SJSA1 (cell line): ENCODE data around the gene SCN5A. TPM values are rescaled to one million over a fixed set of nuclear protein-coding genes. Genes with fewer than 3 reads are reported as not detected.

Experiments
- DNase-seq, 2 experiments: peaks; one replicate each; pipeline ENCODE4 v3.0.0-alpha.2; 2015 to 2020; ENCODE audit warnings: low spot score in 2 of 2, low read depth in 1 of 2
- H3K27ac ChIP-seq: fragments of 250-450 bp; sonication (Bioruptor Pico); 2 replicates; pipeline ENCODE4 v1.5.1; 2020; ENCODE audit warnings: mild to moderate bottlenecking, moderate library complexity
- H3K27me3 ChIP-seq: fragments of 250-450 bp; sonication (Bioruptor Pico); replicated peaks from 2 replicates; pipeline ENCODE4 v1.5.1; 2020; ENCODE audit warnings: mild to moderate bottlenecking, moderate library complexity
- H3K36me3 ChIP-seq: fragments of 250-450 bp; sonication (Bioruptor Pico); 2 replicates; pipeline ENCODE4 v1.5.1; 2020; ENCODE audit warnings: mild to moderate bottlenecking
- H3K4me1 ChIP-seq: fragments of 250-450 bp; sonication (Bioruptor Pico); replicated peaks from 2 replicates; pipeline ENCODE4 v1.6.1; 2021; ENCODE audit warnings: mild to moderate bottlenecking
- H3K4me3 ChIP-seq: fragments of 250-450 bp; sonication (Bioruptor Pico); 2 replicates; pipeline ENCODE4 v1.5.1; 2020; ENCODE audit warnings: mild to moderate bottlenecking
- H3K9me3 ChIP-seq: fragments of 250-450 bp; sonication (Bioruptor Pico); replicated peaks from 2 replicates; pipeline ENCODE4 v1.5.1; 2020; ENCODE audit warnings: mild to moderate bottlenecking
- total RNA-seq: library from RNA; depleted of rRNA; stranded (reverse); fragments of >200 nt; shearing (Covaris generic); gene quantifications from 2 replicates; pipeline ENCODE4 v1.2.3, GENCODE V29; 2014; rRNA removed

Gene SCN5A
- 1.6 and 4.1 TPM in 2 replicates for total RNA-seq

DNA sequence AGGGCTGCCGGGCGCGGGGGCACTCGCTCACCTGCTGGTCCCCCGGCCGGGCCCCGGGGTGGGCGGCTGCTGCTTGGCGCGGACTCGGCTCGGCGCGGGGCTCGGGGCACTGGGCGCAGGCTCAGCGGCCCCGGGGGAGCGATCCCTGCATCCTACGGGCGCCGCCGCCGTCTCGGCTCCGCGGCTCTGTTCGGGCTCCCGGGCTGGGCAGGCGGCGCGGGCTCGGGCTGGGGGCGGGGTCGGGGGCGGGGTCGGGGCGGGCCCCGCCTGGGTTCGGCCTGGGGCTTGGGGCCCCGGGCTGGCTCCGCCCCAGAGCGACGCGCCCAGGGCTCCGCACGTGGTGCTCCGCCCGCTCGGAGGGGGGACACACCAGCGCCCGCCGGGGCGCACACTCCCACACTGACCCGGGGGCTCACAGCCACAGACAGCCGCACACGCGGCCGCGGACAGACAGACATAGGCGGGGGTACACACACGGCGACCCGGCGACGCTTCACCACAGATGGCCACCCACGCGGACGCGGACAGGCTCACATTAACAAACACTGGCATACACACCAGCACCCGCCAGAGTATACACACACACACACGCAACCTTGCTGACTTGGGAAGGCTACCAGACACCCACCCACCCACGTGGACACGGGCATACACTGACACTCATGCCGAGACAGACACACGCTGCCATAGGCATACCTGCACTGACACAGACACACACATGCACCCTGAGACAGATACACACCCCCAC is at the start of gene SCN5A:
TSS of gene SCN5A (minus strand) at position 188 of the 748 bp plus-strand sequence. CDS start 16,380 bp downstream, outside the sequence.
- H3K36me3 ChIP-seq = no peaks in the 10 kb centered on the region; the same call in 1 of the 2 replicates
- DNase-seq = peak; percentile 70 to 76

GRCh38 chr3:38698760-38699159 is 49.3 kb upstream of the SCN5A start:
- DNase-seq = peak in 1 of 2 experiments; percentile 0
- no peaks in the 10 kb centered on the region for H3K4me1 ChIP-seq
- no peaks in the 10 kb centered on the region for H3K27me3 ChIP-seq
- H3K9me3 ChIP-seq = no peaks in the 10 kb centered on the region
- H3K36me3 ChIP-seq = no peaks in the 10 kb centered on the region
- H3K27ac ChIP-seq = no peak overlapping the region
- no peak overlapping the region for H3K4me3 ChIP-seq

More for the DNA sequence above, at the start of gene SCN5A:
- H3K4me3 ChIP-seq = peak within 1 kb of the TSS; percentile 69
- H3K9me3 ChIP-seq = no peaks in the 10 kb centered on the region; the same call in 1 of the 2 replicates
- peaks cover 21% of the 10 kb centered on the region for H3K4me1 ChIP-seq
- H3K27me3 ChIP-seq = no peaks in the 10 kb centered on the region
- H3K27ac ChIP-seq = no peak within 1 kb of the TSS; the same call in 1 of the 2 replicates

DNA sequence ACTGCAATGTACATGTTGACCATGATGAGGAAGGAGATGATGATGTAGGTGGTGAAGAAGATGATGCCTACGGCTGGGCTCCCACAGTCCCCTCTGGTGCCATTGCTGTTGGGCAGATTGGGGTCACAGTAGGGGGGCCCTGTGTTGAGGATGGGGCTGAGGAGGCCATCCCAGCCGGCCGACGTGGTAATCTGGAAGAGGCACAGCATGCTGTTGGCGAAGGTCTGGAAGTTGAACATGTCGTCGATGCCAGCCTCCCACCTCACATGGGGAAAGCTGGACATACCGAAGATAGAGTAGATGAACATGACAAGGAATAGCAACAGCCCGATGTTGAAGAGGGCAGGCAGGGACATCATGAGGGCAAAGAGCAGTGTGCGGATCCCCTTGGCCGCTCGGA is 48.6 kb upstream of the SCN5A start:
- no peak overlapping the region for H3K4me3 ChIP-seq
- H3K27me3 ChIP-seq = no peaks in the 10 kb centered on the region
- H3K27ac ChIP-seq = no peak overlapping the region
- no peaks in the 10 kb centered on the region for H3K36me3 ChIP-seq
- H3K4me1 ChIP-seq = no peaks in the 10 kb centered on the region
- H3K9me3 ChIP-seq = no peaks in the 10 kb centered on the region
- DNase-seq = peak in 1 of 2 experiments; percentile 18

GRCh38 chr3:38696034-38696433 is 46.5 kb upstream of the SCN5A start:
- Histone ChIP-seq H3K27ac (no peak overlapping the region), H3K27me3 (no peaks in the 10 kb centered on the region), H3K9me3 (no peaks in the 10 kb centered on the region), H3K36me3 (no peaks in the 10 kb centered on the region), H3K4me1 (no peaks in the 10 kb centered on the region), H3K4me3 (no peak overlapping the region)
- no peak for DNase-seq

- H3K4me1 ChIP-seq = no peaks in the 10 kb centered on the region
- no peak overlapping the region for H3K27ac ChIP-seq
Observed at GRCh38 chr3:38690185-38690584, 40.7 kb upstream of the SCN5A start.

GRCh38 chr3:38689774-38690173 is 40.3 kb upstream of the SCN5A start:
- Histone ChIP-seq H3K36me3 (no peaks in the 10 kb centered on the region), H3K4me3 (no peak overlapping the region), H3K27ac (no peak overlapping the region), H3K9me3 (no peaks in the 10 kb centered on the region), H3K4me1 (no peaks in the 10 kb centered on the region), H3K27me3 (no peaks in the 10 kb centered on the region)
- DNase-seq = no peak

More at GRCh38 chr3:38690185-38690584, 40.7 kb upstream of the SCN5A start:
- H3K9me3 ChIP-seq = no peaks in the 10 kb centered on the region
- DNase-seq = no peak
- no peaks in the 10 kb centered on the region for H3K27me3 ChIP-seq
- H3K4me3 ChIP-seq = no peak overlapping the region
- no peaks in the 10 kb centered on the region for H3K36me3 ChIP-seq

- no peak for DNase-seq
- Histone ChIP-seq H3K4me3 (no peak overlapping the region), H3K27ac (no peak overlapping the region), H3K9me3 (no peaks in the 10 kb centered on the region), H3K27me3 (no peaks in the 10 kb centered on the region), H3K36me3 (no peaks in the 10 kb centered on the region), H3K4me1 (no peaks in the 10 kb centered on the region)
Observed at GRCh38 chr3:38689346-38689745, 39.9 kb upstream of the SCN5A start.

- H3K27ac ChIP-seq = no peak overlapping the region
- no peaks in the 10 kb centered on the region for H3K9me3 ChIP-seq
- H3K27me3 ChIP-seq = no peaks in the 10 kb centered on the region
- no peaks in the 10 kb centered on the region for H3K4me1 ChIP-seq
- no peak overlapping the region for H3K4me3 ChIP-seq
- DNase-seq = no peak
- no peaks in the 10 kb centered on the region for H3K36me3 ChIP-seq
Observed at GRCh38 chr3:38687321-38687720, 37.8 kb upstream of the SCN5A start.

DNA sequence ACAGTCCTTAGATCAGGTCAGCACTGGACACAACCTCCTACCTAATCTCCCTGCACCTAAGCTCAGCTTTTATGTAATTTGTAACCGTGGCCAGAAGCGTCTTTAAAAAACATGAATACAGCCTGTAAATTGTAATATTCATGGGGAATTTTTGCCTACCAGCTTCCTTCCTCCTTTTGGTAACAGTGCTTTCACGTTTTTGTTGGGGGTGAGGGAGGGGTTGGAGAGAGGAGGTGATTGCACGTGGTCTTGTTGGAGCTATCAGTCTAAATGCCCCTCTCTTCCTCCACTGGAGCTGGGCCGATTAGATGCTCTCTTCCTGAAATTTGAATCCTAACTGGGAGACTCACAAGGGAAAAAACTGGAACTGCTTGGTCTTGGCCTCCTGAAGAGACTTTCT is 35.1 kb upstream of the SCN5A start:
- Histone ChIP-seq H3K36me3 (no peaks in the 10 kb centered on the region), H3K4me3 (no peak overlapping the region), H3K9me3 (no peaks in the 10 kb centered on the region), H3K27me3 (no peaks in the 10 kb centered on the region), H3K4me1 (no peaks in the 10 kb centered on the region), H3K27ac (no peak overlapping the region)
- no peak for DNase-seq

DNA sequence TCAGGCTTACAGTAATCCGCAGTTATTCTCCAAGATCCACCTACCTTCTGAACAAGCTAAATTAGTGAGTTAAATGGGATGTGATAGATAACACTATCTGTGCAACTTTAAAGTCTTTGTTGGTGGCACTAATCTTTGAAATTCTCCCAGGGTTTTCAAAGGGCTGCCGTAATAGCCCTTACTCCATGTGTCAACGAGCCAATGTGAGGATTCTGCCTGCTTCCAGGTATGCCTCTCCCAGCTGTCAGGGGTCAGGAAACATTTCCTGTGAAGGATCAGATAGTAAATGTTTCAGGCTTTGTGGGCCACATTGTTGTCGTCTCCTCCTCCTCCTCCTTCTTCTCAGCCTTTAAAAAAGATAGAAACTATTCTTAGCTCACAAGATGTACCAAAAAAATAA is 20.2 kb upstream of the SCN5A start:
- Histone ChIP-seq H3K27me3 (peaks cover 4% of the 10 kb centered on the region), H3K27ac (no peak overlapping the region), H3K4me1 (no peaks in the 10 kb centered on the region), H3K36me3 (no peaks in the 10 kb centered on the region), H3K9me3 (no peaks in the 10 kb centered on the region), H3K4me3 (no peak overlapping the region)
- DNase-seq = no peak

DNA sequence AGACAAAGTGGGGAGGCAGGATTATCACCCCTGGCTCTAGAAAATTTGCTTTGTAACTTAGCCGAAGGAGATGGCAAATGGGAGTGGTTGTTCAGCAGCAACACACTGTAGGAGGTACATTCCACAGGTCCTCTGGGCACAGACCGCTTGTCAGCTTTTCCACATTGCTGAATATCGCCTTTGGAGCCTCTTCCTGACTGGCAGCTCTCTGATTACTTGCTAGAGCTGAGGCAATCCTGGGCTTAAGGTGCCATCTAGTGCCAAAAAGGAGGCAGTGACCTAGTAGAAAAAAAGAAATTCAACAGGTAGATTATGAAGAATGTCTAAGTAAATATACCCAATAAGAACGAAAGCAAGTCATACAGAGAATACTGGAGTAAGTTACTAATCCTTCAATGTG is 13.1 kb upstream of the SCN5A start:
- DNase-seq = no peak
- no peaks in the 10 kb centered on the region for H3K27me3 ChIP-seq
- H3K4me3 ChIP-seq = no peak overlapping the region
- H3K4me1 ChIP-seq = no peaks in the 10 kb centered on the region
- H3K27ac ChIP-seq = no peak overlapping the region
- no peaks in the 10 kb centered on the region for H3K36me3 ChIP-seq
- H3K9me3 ChIP-seq = no peaks in the 10 kb centered on the region

DNA sequence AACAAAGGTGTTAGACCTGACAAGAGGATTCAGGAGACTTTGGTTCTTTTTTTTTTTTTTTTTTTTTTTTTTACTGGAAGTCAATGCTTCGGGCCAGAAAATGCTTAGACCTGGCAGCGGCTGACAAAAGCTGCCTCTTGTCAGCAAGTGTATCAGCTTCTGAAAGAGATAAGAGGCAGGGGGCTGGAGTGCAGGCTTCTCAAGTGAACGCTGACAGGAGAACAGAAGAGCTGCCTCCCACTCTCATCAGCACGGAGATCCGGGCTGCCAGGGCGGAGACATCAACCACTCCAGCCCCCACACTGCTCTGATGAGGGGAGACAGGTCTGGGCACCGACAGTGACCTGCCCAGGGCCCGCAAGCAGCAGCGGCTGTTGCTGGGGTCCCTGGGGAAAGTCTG is 9.4 kb upstream of the SCN5A start:
- no peak for DNase-seq
- Histone ChIP-seq H3K36me3 (no peaks in the 10 kb centered on the region), H3K27ac (no peak overlapping the region), H3K9me3 (no peaks in the 10 kb centered on the region), H3K4me3 (no peak overlapping the region), H3K27me3 (no peaks in the 10 kb centered on the region), H3K4me1 (no peaks in the 10 kb centered on the region)

DNA sequence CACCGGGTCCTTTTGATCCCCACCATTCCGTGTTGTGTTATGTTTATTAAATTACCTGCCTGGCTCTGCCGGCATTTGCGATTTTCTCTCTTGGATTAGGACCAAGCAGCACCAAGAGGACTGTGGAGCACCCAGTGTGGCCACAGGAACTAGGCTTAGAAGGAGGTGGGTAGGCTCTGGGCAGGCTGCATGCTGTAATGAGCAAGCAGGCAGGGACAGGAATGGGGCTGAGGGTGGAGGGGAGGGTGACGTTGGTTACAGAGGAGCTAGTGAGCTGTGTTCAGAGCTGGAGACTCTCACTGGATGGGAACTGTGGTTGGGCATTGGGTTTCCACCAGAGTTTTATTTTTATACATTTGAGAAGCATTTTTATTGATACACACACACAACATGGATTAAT is 7.9 kb upstream of the SCN5A start:
- Histone ChIP-seq H3K27ac (no peak overlapping the region), H3K36me3 (no peaks in the 10 kb centered on the region), H3K4me3 (no peak overlapping the region), H3K4me1 (no peaks in the 10 kb centered on the region), H3K9me3 (no peaks in the 10 kb centered on the region), H3K27me3 (no peaks in the 10 kb centered on the region)
- no peak for DNase-seq

DNA sequence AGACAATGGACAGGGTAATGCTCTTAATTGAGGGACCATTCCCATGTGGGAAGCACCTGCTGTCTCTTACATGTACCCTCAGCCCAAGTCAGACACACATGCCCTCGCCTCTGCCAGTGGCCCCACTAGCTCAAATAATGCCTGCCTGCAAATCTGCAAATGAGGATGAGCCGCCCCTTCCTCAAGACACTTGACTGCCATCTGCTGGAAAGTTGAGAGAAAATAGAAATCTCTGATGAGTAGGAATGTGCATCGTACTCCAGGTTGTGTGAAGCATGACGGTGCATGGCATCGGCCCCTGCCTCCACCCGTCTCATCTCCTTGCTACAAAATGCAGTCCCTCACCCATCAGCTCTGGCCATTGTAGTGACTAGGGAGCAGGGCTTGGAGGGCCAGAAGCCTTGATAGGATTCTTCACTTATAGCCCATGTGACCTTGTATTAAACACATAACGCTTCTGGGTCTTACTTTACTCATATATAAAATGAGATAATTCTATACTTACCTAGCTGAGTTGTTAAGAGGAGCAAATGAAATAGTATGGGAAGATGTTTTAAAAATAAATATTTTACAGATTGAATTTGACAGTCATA is 6.3 kb upstream of the SCN5A start:
- H3K9me3 ChIP-seq = no peaks in the 10 kb centered on the region
- H3K27ac ChIP-seq = no peak overlapping the region
- DNase-seq = peak in 1 of 2 experiments; percentile 33
- H3K36me3 ChIP-seq = no peaks in the 10 kb centered on the region
- H3K4me1 ChIP-seq = peaks cover 4% of the 10 kb centered on the region
- H3K27me3 ChIP-seq = no peaks in the 10 kb centered on the region
- no peak overlapping the region for H3K4me3 ChIP-seq
